ENCODE data around the gene DNAAF9. TPM values are rescaled to one million over a fixed set of nuclear protein-coding genes. Genes with fewer than 3 reads are reported as not detected.

DNAAF9 gene
- total RNA-seq, 4 donors from 2014 or later, result 2.2 to 6.0 (median 5.0) TPM

DNA sequence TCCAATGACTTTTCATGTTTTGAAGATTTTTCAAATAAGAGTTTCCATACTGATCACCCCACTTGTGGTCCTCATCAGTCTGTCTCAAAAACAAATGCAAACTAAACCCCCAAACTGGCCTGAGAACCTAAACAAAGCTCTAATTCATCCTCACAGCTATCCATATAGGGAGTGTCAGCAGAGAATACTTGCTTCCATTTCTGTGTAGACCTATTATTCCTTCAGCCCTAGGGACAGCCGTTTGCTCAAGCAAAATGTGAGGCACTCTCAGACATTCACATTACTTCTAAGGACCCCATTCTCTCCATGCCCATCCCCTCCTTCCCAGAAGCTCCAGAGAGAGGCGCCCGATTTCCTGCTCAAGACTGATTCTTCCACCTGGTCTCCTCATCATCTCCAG, 24.6 kb downstream of the DNAAF9 start:
- in situ Hi-C loops (cut with MboI; ENCODE audit: low pct_ligation_motif_present in 1 of 4, low pct_unique_long_range_greater_than_20kb in 1 of 4, low sequenced_read_pairs in 3 of 4), result no loop called here
- Histone ChIP-seq H3K27ac (no peak overlapping the region), H3K27me3 (peaks cover 4% of the 10 kb centered on the region), H3K36me3 (no peaks in the 10 kb centered on the region), H3K4me1 (no peaks in the 10 kb centered on the region), H3K4me3 (no peak overlapping the region), H3K9me3 (no peaks in the 10 kb centered on the region)
- DNase-seq, result no peak
- intact Hi-C loops (cut with DNase I; ENCODE audit: low total_unique reads), result no loop called here
- WGBS, 2 donors (ENCODE audit: low coverage in 1 of 2), result 83 to 86% methylated on average over 3 of the region's 3 CpGs
- TF ChIP-seq EP300 (IDR thresholded peaks at IDR 0.05; ENCODE audit: low read depth) (no peak), POLR2A (IDR thresholded peaks at IDR 0.05) (no peak), POLR2AphosphoS5 (IDR thresholded peaks at IDR 0.05) (no peak)
- TF ChIP-seq, protein P1, sequence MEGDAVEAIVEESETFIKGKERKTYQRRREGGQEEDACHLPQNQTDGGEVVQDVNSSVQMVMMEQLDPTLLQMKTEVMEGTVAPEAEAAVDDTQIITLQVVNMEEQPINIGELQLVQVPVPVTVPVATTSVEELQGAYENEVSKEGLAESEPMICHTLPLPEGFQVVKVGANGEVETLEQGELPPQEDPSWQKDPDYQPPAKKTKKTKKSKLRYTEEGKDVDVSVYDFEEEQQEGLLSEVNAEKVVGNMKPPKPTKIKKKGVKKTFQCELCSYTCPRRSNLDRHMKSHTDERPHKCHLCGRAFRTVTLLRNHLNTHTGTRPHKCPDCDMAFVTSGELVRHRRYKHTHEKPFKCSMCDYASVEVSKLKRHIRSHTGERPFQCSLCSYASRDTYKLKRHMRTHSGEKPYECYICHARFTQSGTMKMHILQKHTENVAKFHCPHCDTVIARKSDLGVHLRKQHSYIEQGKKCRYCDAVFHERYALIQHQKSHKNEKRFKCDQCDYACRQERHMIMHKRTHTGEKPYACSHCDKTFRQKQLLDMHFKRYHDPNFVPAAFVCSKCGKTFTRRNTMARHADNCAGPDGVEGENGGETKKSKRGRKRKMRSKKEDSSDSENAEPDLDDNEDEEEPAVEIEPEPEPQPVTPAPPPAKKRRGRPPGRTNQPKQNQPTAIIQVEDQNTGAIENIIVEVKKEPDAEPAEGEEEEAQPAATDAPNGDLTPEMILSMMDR (IDR thresholded peaks at IDR 0.05), result no peak

GRCh38 chr20:3380228-3381070, 27.0 kb downstream of the DNAAF9 start:
- Histone ChIP-seq H3K4me1 (no peaks in the 10 kb centered on the region), H3K9me3 (no peaks in the 10 kb centered on the region), H3K4me3 (no peak overlapping the region), H3K27ac (no peak overlapping the region), H3K27me3 (peaks cover 4% of the 10 kb centered on the region), H3K36me3 (peaks cover 0 to 4% (median 0%) of the 10 kb centered on the region in 4 donors)
- intact Hi-C loops (cut with DNase I; ENCODE audit: low total_unique reads), result no loop called here
- 40 to 46% methylated on average over 1 to 2 of the region's 2 CpGs for WGBS, 2 donors (ENCODE audit: low coverage in 1 of 2)
- TF ChIP-seq POLR2A (IDR thresholded peaks at IDR 0.05) (no peak), POLR2AphosphoS5 (IDR thresholded peaks at IDR 0.05) (no peak), EP300 (IDR thresholded peaks at IDR 0.05; ENCODE audit: low read depth) (no peak)
- TF ChIP-seq, protein P1 (IDR thresholded peaks at IDR 0.05), result no peak
- in situ Hi-C loops (cut with MboI; ENCODE audit: low pct_ligation_motif_present in 1 of 4, low pct_unique_long_range_greater_than_20kb in 1 of 4, low sequenced_read_pairs in 3 of 4), result no loop called here
- no peak for DNase-seq

DNA sequence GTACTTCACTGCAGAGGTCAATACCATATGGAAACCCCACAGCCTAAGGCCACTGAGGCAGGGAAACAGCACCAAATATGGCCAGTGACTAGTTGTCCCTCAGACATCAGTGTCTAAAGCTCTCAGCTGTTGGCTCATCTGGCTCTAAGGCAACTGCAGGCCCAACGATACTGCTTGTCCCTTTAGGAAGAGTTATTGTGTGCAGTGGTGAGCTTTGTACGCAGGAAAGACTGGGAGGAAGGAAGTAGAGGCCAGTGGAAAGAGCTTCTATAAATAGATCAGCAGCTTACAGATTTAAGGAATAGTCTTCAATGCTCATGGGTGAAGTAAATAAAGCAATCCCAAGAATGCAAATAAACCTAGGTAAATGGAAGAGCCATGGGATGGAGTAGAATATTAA, 29.3 kb downstream of the DNAAF9 start:
- H3K4me3 ChIP-seq, result no peak overlapping the region
- H3K9me3 ChIP-seq, result no peaks in the 10 kb centered on the region
- intact Hi-C loops (cut with DNase I; ENCODE audit: low total_unique reads), result no loop called here
- H3K4me1 ChIP-seq, result no peaks in the 10 kb centered on the region
- 53 to 75% methylated on average over 1 to 2 of the region's 2 CpGs for WGBS, 2 donors (ENCODE audit: low coverage in 1 of 2)
- in situ Hi-C loops (cut with MboI; ENCODE audit: low pct_ligation_motif_present in 1 of 4, low pct_unique_long_range_greater_than_20kb in 1 of 4, low sequenced_read_pairs in 3 of 4), result no loop called here
- peaks cover 4% of the 10 kb centered on the region for H3K27me3 ChIP-seq
- peak overlapping the region in 1 of 4 donors; percentile 3 for H3K27ac ChIP-seq
- peaks cover 0 to 12% (median 5%) of the 10 kb centered on the region in 4 donors for H3K36me3 ChIP-seq
- DNase-seq, result no peak
- TF ChIP-seq POLR2AphosphoS5 (IDR thresholded peaks at IDR 0.05), result no peak
- TF ChIP-seq, protein P1 (IDR thresholded peaks at IDR 0.05), result no peak
- TF ChIP-seq EP300 (IDR thresholded peaks at IDR 0.05; ENCODE audit: low read depth), result no peak
- TF ChIP-seq POLR2A (IDR thresholded peaks at IDR 0.05), result no peak

DNA sequence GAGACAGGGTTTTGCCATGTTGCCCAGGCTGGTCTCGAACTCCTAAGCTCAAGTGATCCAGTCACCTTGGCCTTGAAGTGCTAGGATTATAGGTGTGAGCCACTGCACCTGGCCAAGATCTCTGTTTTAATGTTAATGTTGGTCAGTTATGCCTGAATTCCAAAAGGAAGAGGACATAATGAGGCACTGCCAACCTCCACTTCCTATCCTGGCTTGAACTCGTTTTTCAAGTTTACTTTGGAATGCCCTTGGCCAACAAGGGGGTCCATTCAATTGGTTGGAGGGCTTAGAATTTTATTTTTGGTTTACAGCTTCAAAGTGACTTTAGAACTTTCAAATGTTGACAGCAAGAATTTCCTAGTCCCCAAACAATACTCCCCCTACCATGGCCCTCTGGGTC, 29.8 kb downstream of the DNAAF9 start:
- peaks cover 0 to 12% (median 5%) of the 10 kb centered on the region in 4 donors for H3K36me3 ChIP-seq
- H3K4me1 ChIP-seq, result no peaks in the 10 kb centered on the region
- in situ Hi-C loops (cut with MboI; ENCODE audit: low pct_ligation_motif_present in 1 of 4, low pct_unique_long_range_greater_than_20kb in 1 of 4, low sequenced_read_pairs in 3 of 4) (no loop called here), intact Hi-C loops (cut with DNase I; ENCODE audit: low total_unique reads) (no loop called here)
- H3K4me3 ChIP-seq, result no peak overlapping the region
- no peaks in the 10 kb centered on the region for H3K9me3 ChIP-seq
- DNase-seq, result no peak
- peak overlapping the region in 1 of 4 donors; percentile 3 for H3K27ac ChIP-seq
- TF ChIP-seq EP300 (IDR thresholded peaks at IDR 0.05; ENCODE audit: low read depth) (no peak), POLR2A (IDR thresholded peaks at IDR 0.05) (no peak), POLR2AphosphoS5 (IDR thresholded peaks at IDR 0.05) (no peak)
- TF ChIP-seq, protein P1 (IDR thresholded peaks at IDR 0.05), result no peak
- H3K27me3 ChIP-seq, result peaks cover 4% of the 10 kb centered on the region
- WGBS, 2 donors (ENCODE audit: low coverage in 1 of 2), result 67% methylated on average over 2 of the region's 2 CpGs; no CpG with 5 or more reads in 1 of the 2 donors
